DND-41 (cell line): ENCODE results near the gene SNN.

Experiments
- ATAC-seq: fragments of 200-7000 bp; cut with Tn5 transposase; 3 replicates; pipeline ENCODE4 v1.9.1; 2021; ENCODE audit warnings: low read depth; ENCODE audit not compliant: insufficient read depth
- DNase-seq: peaks from one replicate; pipeline ENCODE4 v3.0.0-alpha.2; 2020
- H2AFZ ChIP-seq: 2 replicates; pipeline ENCODE4 v1.6.0; 2012; ENCODE audit warnings: low read depth, low read length
- H3K27ac ChIP-seq: 2 replicates; pipeline ENCODE4 v1.5.1; 2012; ENCODE audit warnings: low read length, inconsistent platforms
- H3K27me3 ChIP-seq: fragments of 200-600 bp; sonication (generic); 2 replicates; pipeline ENCODE4 v1.6.0; 2012; ENCODE audit warnings: low read length, mild to moderate bottlenecking, inconsistent platforms; ENCODE audit not compliant: insufficient read depth, poor library complexity
- H3K36me3 ChIP-seq: 2 replicates; pipeline ENCODE4 v1.5.1; 2012; ENCODE audit warnings: low read length, inconsistent platforms; ENCODE audit not compliant: insufficient read depth
- H3K4me1 ChIP-seq: 2 replicates; pipeline ENCODE4 v1.5.1; 2012; ENCODE audit warnings: mild to moderate bottlenecking, low read length; ENCODE audit not compliant: insufficient read depth
- H3K4me2 ChIP-seq: 2 replicates; pipeline ENCODE4 v1.6.0; 2012; ENCODE audit warnings: mild to moderate bottlenecking, moderate library complexity, low read length, inconsistent platforms; ENCODE audit not compliant: insufficient read depth
- H3K4me3 ChIP-seq, 2 experiments: fragments of 200-600 bp in 1 of 2; shearing (Covaris generic) in 1 of 2; 2 replicates each; pipeline ENCODE4 v1.5.1; 2012 to 2016; ENCODE audit warnings: inconsistent platforms in 2 of 2, low read length in 2 of 2, mild to moderate bottlenecking in 2 of 2, low read depth in 1 of 2, moderate library complexity in 1 of 2
- H3K79me2 ChIP-seq: 2 replicates; pipeline ENCODE4 v1.6.0; 2012; ENCODE audit warnings: low read length, inconsistent platforms; ENCODE audit not compliant: insufficient read depth
- H3K9ac ChIP-seq: 2 replicates; pipeline ENCODE4 v1.6.0; 2012; ENCODE audit warnings: low read depth, mild to moderate bottlenecking, inconsistent platforms, low read length, moderate library complexity
- H3K9me3 ChIP-seq: 2 replicates; pipeline ENCODE4 v1.5.1; 2012; ENCODE audit warnings: low read length, moderate library complexity, mild to moderate bottlenecking, inconsistent platforms; ENCODE audit not compliant: insufficient read depth, severe bottlenecking
- H4K20me1 ChIP-seq: 2 replicates; pipeline ENCODE4 v1.6.0; 2012; ENCODE audit warnings: low read length; ENCODE audit not compliant: insufficient read depth
- EZH2 ChIP-seq: IDR thresholded peaks from 3 replicates; pipeline ENCODE4 v1.6.1; 2012; ENCODE audit warnings: borderline replicate concordance, low read depth, mild to moderate bottlenecking, moderate library complexity, low read length, inconsistent platforms; ENCODE audit not compliant: severe bottlenecking
- TF ChIP-seq, protein P1 (sequence below): IDR thresholded peaks from 2 replicates; pipeline ENCODE4 v1.5.1; 2012; ENCODE audit warnings: borderline replicate concordance, low read length, moderate library complexity, mild to moderate bottlenecking; ENCODE audit not compliant: poor library complexity, severe bottlenecking; ENCODE audit errors: extremely low read depth

Gene SNN

DNA sequence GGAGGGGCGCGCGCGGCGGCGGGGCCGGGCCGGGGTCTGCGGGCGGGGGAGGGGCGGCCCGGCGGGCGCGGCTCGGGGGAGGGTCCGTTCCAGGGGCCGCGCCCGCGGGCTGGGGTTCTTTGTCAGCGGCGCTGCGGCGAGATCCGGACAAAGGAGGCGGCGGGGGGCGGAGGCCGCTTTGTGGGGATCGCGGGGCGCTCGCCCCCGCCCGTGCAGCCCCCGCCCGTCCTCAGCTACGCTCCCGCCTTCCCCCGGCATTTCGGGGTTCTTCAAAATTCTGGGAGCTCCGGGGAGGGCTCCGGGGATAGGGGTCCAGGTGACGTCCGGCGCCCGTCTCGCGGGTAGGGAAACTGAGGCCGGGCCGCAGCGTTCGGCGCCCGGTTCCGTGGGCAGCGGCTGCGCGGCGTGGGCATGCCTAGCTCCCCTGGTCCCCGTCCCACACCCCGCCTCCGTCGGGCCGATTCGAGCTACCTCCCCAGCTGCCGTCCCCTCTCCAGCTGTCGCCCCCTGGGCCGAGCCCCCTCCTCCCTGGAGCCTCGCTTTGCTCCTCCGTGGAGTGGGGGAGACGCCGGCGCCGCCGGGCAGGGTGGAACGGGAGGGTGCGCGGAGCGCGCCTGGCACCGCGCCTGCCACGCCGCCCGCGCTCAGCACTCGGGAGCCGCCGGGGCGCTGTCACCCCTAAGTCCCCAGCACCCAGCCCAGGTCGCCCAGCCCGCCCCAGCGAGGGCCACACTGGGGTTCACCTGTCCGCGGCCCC, 546 bp downstream of the SNN start:
- Histone ChIP-seq H4K20me1 (peaks cover 49% of the 10 kb centered on the region), H3K36me3 (peaks cover 4% of the 10 kb centered on the region; the same call in 1 of the 2 replicates), H3K79me2 (peaks cover 51% of the 10 kb centered on the region), H3K4me3 (peak overlapping the region; percentile 59 to 76), H3K27me3 (no peaks in the 10 kb centered on the region), H3K4me2 (peak overlapping the region; percentile 94), H3K27ac (peak overlapping the region; percentile 40; the same call in 1 of the 2 replicates), H3K9ac (peak overlapping the region; percentile 75), H2AFZ (no peak overlapping the region), H3K9me3 (no peaks in the 10 kb centered on the region), H3K4me1 (peaks cover 76% of the 10 kb centered on the region)
- DNase-seq: no peak
- no peak for TF ChIP-seq EZH2
- TF ChIP-seq, protein P1, sequence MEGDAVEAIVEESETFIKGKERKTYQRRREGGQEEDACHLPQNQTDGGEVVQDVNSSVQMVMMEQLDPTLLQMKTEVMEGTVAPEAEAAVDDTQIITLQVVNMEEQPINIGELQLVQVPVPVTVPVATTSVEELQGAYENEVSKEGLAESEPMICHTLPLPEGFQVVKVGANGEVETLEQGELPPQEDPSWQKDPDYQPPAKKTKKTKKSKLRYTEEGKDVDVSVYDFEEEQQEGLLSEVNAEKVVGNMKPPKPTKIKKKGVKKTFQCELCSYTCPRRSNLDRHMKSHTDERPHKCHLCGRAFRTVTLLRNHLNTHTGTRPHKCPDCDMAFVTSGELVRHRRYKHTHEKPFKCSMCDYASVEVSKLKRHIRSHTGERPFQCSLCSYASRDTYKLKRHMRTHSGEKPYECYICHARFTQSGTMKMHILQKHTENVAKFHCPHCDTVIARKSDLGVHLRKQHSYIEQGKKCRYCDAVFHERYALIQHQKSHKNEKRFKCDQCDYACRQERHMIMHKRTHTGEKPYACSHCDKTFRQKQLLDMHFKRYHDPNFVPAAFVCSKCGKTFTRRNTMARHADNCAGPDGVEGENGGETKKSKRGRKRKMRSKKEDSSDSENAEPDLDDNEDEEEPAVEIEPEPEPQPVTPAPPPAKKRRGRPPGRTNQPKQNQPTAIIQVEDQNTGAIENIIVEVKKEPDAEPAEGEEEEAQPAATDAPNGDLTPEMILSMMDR: no peak
- ATAC-seq: no peak

DNA sequence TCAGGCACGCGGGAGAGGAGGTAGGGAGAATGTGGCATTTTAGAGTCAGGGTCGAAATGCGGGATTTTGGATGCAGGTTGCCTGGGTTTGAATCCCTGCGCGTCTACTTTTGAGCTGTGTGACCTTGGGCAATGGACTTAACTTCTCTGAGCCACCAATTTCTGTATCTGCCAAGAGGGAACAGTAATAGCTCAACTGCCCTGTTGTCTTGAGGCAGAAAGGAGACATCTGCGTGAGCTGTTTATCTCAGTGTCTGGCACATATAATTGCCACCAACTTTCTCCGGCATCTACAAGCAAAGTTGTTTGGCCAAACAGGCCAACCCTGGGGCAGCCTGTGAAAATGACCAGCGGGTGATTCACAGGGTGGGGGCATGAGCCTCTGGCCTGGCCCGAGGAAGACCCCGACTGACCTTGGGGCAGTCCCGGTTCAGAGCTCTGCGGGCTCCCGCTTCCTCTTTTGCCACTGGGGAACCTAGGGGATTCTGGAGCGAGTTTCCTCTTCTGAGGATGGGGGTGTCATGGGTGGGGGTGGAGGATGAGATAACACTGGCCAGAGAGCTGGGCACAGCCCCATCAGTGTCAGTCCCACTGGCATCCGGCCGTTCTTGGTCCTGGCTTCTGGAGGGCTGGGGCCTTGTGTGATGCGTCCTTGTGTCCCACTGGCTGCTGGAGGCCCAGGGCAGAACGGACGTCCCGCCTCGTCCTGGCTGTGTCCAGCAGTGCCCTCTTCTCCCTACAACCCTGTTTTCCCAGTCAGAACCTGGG, 1.3 kb downstream of the SNN start:
- peaks cover 69% of the 10 kb centered on the region for H3K4me1 ChIP-seq
- peaks cover 57% of the 10 kb centered on the region for H4K20me1 ChIP-seq
- H3K9me3 ChIP-seq: no peaks in the 10 kb centered on the region
- TF ChIP-seq, protein P1: no peak
- no peak for TF ChIP-seq EZH2
- peak overlapping the region; percentile 29 for H3K27ac ChIP-seq
- H3K27me3 ChIP-seq: no peaks in the 10 kb centered on the region
- no peak overlapping the region for H2AFZ ChIP-seq
- H3K79me2 ChIP-seq: peaks cover 57% of the 10 kb centered on the region
- H3K9ac ChIP-seq: peak overlapping the region; percentile 75
- peak overlapping the region; percentile 94 for H3K4me2 ChIP-seq
- peak overlapping the region; percentile 59 to 76; a peak in 3 of 4 replicates for H3K4me3 ChIP-seq
- ATAC-seq (no peak), DNase-seq (no peak)
- H3K36me3 ChIP-seq: peaks cover 4% of the 10 kb centered on the region; the same call in 1 of the 2 replicates

DNA sequence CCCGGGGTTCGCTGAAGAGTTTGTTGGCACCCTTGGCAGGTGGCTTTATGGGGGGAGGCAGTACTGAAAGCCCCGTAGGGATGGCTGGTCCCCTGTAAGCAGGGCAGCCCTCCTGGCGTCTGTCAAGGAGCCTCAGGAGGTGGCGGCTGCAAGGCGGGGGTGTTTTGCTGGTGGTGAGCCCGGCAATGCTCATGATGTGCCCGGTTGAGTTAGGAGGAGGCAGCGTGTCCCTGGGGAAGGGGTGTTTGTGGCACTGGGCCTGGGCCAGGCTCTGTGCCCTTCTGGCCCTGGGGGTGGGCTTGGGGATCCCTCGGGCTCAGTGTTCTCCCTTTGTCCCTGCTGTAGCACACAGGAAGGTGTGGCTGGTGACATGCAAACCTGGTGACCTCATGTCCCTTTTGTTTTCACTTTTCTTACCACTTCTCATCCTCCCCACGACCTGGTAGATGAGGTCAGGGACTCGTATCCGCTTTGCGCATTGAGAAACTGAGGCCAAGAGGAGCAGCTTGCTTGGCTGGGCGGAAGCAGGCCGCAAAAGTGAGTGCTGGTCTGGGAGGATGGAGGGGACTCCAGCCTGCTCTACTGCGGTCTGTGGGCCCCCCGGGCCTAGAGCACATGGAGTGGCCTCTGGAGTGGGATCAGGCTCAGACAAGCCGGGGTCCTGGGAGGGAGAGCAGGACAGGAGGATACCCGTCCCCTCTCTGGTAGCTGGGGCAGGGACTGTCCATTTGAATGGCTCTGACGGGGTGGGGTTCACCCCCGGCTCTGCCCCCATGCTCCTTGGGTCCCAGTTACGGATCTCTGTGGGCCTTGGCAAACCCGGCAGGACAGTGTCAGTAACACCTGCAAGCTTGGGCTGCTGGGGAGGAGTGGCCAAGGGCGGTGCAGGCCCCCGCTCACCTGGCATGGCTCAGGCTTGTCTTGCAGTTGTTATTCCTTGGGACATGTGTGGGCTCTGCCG, 2.2 kb downstream of the SNN start:
- H3K27me3 ChIP-seq: no peaks in the 10 kb centered on the region
- TF ChIP-seq, protein P1: no peak
- no peak for TF ChIP-seq EZH2
- ATAC-seq (no peak), DNase-seq (no peak)
- peaks cover 57% of the 10 kb centered on the region for H3K79me2 ChIP-seq
- H3K36me3 ChIP-seq: peaks cover 4% of the 10 kb centered on the region; the same call in 1 of the 2 replicates
- 0 out of 2 replicates have a peak overlapping the region, but pooled peaks have one; percentile 7 for H3K27ac ChIP-seq
- no peaks in the 10 kb centered on the region for H3K9me3 ChIP-seq
- peaks cover 60% of the 10 kb centered on the region for H3K4me1 ChIP-seq
- no peak overlapping the region for H2AFZ ChIP-seq
- peak overlapping the region; percentile 94 for H3K4me2 ChIP-seq
- H3K4me3 ChIP-seq: peak overlapping the region in 1 of 2 experiments; percentile 76; a peak in 2 of 4 replicates
- H3K9ac ChIP-seq: peak overlapping the region; percentile 75; the same call in 1 of the 2 replicates
- H4K20me1 ChIP-seq: peaks cover 61% of the 10 kb centered on the region
